SK-N-MC (cell line): ENCODE results near the gene PLS1.
A peak's percentile ranks its signal among the peaks of the same experiment; 100 is the strongest.
"Not testable (repeated sequence)": the region's sequence is repeated elsewhere in the genome, so short reads cannot be mapped to it uniquely, and the experiment has no call there.

Source experiments
- DNase-seq: peaks from one replicate; pipeline ENCODE4 v3.0.0-alpha.2; 2011; ENCODE audit warnings: low read depth, low spot score
- H3K27ac ChIP-seq: fragments of 200-600 bp; sonication (generic); 2 replicates; pipeline ENCODE4 v1.5.1; 2016; ENCODE audit warnings: mixed run types
- H3K36me3 ChIP-seq: fragments of 200-600 bp; sonication (generic); 2 replicates; pipeline ENCODE4 v1.6.1; 2017; ENCODE audit warnings: antibody characterized with exemption, low read length, mixed read lengths; ENCODE audit not compliant: insufficient read depth
- H3K4me3 ChIP-seq: fragments of 200-600 bp; sonication (generic); 2 replicates; pipeline ENCODE4 v1.5.1; 2016
- H3K9ac ChIP-seq: fragments of 200-600 bp; sonication (generic); 2 replicates; pipeline ENCODE4 v1.8.0; 2017; ENCODE audit warnings: mixed run types, mixed read lengths; ENCODE audit not compliant: insufficient read length
- H3K9me3 ChIP-seq: fragments of 200-600 bp; sonication (generic); 2 replicates; pipeline ENCODE4 v1.6.1; 2017; ENCODE audit warnings: low read depth, mild to moderate bottlenecking, antibody characterized with exemption, low read length, moderate library complexity, mixed read lengths
- EZH2 ChIP-seq: fragments of 200-600 bp; sonication (generic); IDR thresholded peaks from one replicate; pipeline ENCODE4 v1.6.1; 2017; ENCODE audit warnings: antibody characterized with exemption
- FOXP2 ChIP-seq: optimal IDR thresholded peaks from 2 replicates; pipeline ENCODE3; 2011; ENCODE audit warnings: mild to moderate bottlenecking, moderate library complexity; ENCODE audit not compliant: insufficient read depth; ENCODE audit errors: extremely low read length, control extremely low read depth
- POLR2AphosphoS5 ChIP-seq: IDR thresholded peaks from 2 replicates; pipeline ENCODE4 v1.6.1; 2012; ENCODE audit warnings: mild to moderate bottlenecking, low read depth, low read length, borderline replicate concordance

Gene PLS1

GRCh38 chr3:142723968-142724681 is 127.9 kb downstream of the PLS1 start, which contains the start of gene TRPC1:
Gene TRPC1 (plus strand): TSS chr3:142724034. CDS start chr3:142724560, 526 bp downstream.
- TF ChIP-seq FOXP2 (peak; percentile 55), POLR2AphosphoS5 (peak; percentile 91), EZH2 (no peak)
- peak; percentile 67 for DNase-seq
- no peaks in the 10 kb centered on the region for H3K36me3 ChIP-seq
- H3K9me3 ChIP-seq: no peaks in the 10 kb centered on the region; the same call in 1 of the 2 replicates
- H3K9ac ChIP-seq: peak within 1 kb of the TSS; percentile 68
- no peak within 1 kb of the TSS for H3K27ac ChIP-seq
- peak within 1 kb of the TSS; percentile 90 for H3K4me3 ChIP-seq

- peak overlapping the region; percentile 90 for H3K4me3 ChIP-seq
- no peaks in the 10 kb centered on the region; the same call in 1 of the 2 replicates for H3K9me3 ChIP-seq
- TF ChIP-seq POLR2AphosphoS5: no peak
- no peak for TF ChIP-seq EZH2
- TF ChIP-seq FOXP2: no peak
- no peaks in the 10 kb centered on the region for H3K36me3 ChIP-seq
- H3K9ac ChIP-seq: peak overlapping the region; percentile 68
- no peak for DNase-seq
- H3K27ac ChIP-seq: no peak overlapping the region
Measured at GRCh38 chr3:142724682-142725356, 128.6 kb downstream of the PLS1 start.

GRCh38 chr3:142725357-142725739 is 129.2 kb downstream of the PLS1 start:
- peak overlapping the region; percentile 90 for H3K4me3 ChIP-seq
- H3K9me3 ChIP-seq: no peaks in the 10 kb centered on the region; the same call in 1 of the 2 replicates
- TF ChIP-seq EZH2: no peak
- TF ChIP-seq POLR2AphosphoS5: no peak
- TF ChIP-seq FOXP2: no peak
- DNase-seq: no peak
- H3K27ac ChIP-seq: no peak overlapping the region
- H3K9ac ChIP-seq: peak overlapping the region; percentile 20
- H3K36me3 ChIP-seq: no peaks in the 10 kb centered on the region

GRCh38 chr3:142726017-142726416 is 129.8 kb downstream of the PLS1 start:
- no peak overlapping the region for H3K4me3 ChIP-seq

GRCh38 chr3:142732066-142732465 is 135.9 kb downstream of the PLS1 start:
- no peaks in the 10 kb centered on the region for H3K9me3 ChIP-seq
- H3K36me3 ChIP-seq: no peaks in the 10 kb centered on the region
- TF ChIP-seq FOXP2: no peak
- H3K27ac ChIP-seq: no peak overlapping the region
- no peak for DNase-seq
- no peak overlapping the region for H3K4me3 ChIP-seq
- no peak overlapping the region for H3K9ac ChIP-seq

More at GRCh38 chr3:142726017-142726416, 129.8 kb downstream of the PLS1 start:
- DNase-seq: no peak
- no peak for TF ChIP-seq FOXP2
- no peak for TF ChIP-seq EZH2
- no peak for TF ChIP-seq POLR2AphosphoS5
- Histone ChIP-seq H3K36me3 (no peaks in the 10 kb centered on the region), H3K27ac (no peak overlapping the region), H3K9ac (no peak overlapping the region), H3K9me3 (no peaks in the 10 kb centered on the region; the same call in 1 of the 2 replicates)

GRCh38 chr3:142734834-142735233 is 138.6 kb downstream of the PLS1 start:
- Histone ChIP-seq H3K36me3 (no peaks in the 10 kb centered on the region), H3K9me3 (no peaks in the 10 kb centered on the region), H3K9ac (no peak overlapping the region), H3K27ac (no peak overlapping the region), H3K4me3 (no peak overlapping the region)
- no peak for TF ChIP-seq POLR2AphosphoS5
- no peak for TF ChIP-seq FOXP2
- TF ChIP-seq EZH2: no peak
- no peak for DNase-seq

- no peak for DNase-seq
- Histone ChIP-seq H3K36me3 (no peaks in the 10 kb centered on the region), H3K9me3 (no peaks in the 10 kb centered on the region), H3K4me3 (no peak overlapping the region), H3K9ac (no peak overlapping the region), H3K27ac (no peak overlapping the region)
- TF ChIP-seq FOXP2 (no peak), EZH2 (no peak), POLR2AphosphoS5 (no peak)
Measured at GRCh38 chr3:142735462-142735861, 139.3 kb downstream of the PLS1 start.

GRCh38 chr3:142738396-142738795 is 142.2 kb downstream of the PLS1 start:
- H3K27ac ChIP-seq: no peak overlapping the region
- no peak overlapping the region for H3K4me3 ChIP-seq
- H3K36me3 ChIP-seq: no peaks in the 10 kb centered on the region
- H3K9me3 ChIP-seq: no peaks in the 10 kb centered on the region
- TF ChIP-seq POLR2AphosphoS5 (no peak), EZH2 (no peak), FOXP2 (no peak)
- no peak for DNase-seq
- no peak overlapping the region for H3K9ac ChIP-seq

- Histone ChIP-seq H3K9ac (no peak overlapping the region), H3K27ac (no peak overlapping the region), H3K4me3 (no peak overlapping the region), H3K36me3 (peaks cover 4% of the 10 kb centered on the region; the same call in 1 of the 2 replicates), H3K9me3 (no peaks in the 10 kb centered on the region)
- DNase-seq: no peak
- no peak for TF ChIP-seq EZH2
- no peak for TF ChIP-seq POLR2AphosphoS5
- no peak for TF ChIP-seq FOXP2
Measured at GRCh38 chr3:142746646-142747045, 150.5 kb downstream of the PLS1 start.

GRCh38 chr3:142750531-142750930 is 154.3 kb downstream of the PLS1 start:
- H3K36me3 ChIP-seq, DNase-seq, H3K4me3 ChIP-seq, H3K9ac ChIP-seq, H3K27ac ChIP-seq, H3K9me3 ChIP-seq: not testable (repeated sequence)

- H3K9me3 ChIP-seq, H3K27ac ChIP-seq, H3K4me3 ChIP-seq, H3K36me3 ChIP-seq, H3K9ac ChIP-seq, DNase-seq: not testable (repeated sequence)
Measured at GRCh38 chr3:142752605-142753004, 156.4 kb downstream of the PLS1 start.
